ENCODE results near the gene TOX4.
"Not testable (repeated sequence)": the region's sequence is repeated elsewhere in the genome, so short reads cannot be mapped to it uniquely, and the experiment has no call there.

TOX4 gene

GRCh38 chr14:21440859-21441258, 36.1 kb upstream of the TOX4 start:
- DNase-seq (ENCODE audit: low read depth): peak; percentile 50

DNA sequence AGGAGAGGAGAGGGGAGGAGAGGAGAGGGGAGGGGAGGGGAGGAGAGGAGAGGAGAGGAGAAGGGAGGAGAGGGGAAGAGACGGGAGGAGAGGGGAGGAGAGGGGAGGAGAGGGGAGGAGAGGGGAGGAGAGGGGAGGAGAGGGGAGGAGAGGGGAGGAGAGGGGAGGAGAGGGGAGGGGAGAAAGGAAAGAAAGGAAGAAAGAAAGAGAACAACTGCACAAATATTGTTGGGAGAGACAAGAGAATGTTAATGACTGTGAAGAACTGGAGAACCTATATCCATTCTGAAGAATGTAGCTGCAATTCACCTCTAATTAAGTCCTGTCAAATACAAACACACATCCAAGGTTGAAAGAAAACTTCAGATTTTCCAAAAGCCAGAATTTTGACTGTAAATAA, 34.3 kb upstream of the TOX4 start:
- not testable (repeated sequence) for DNase-seq (ENCODE audit: low read depth); H3K4me3 ChIP-seq (ENCODE audit: low read depth, low read length)

More at GRCh38 chr14:21440859-21441258, 36.1 kb upstream of the TOX4 start:
- H3K4me3 ChIP-seq (ENCODE audit: low read depth, low read length): no peak overlapping the region
- TF ChIP-seq MYC (IDR thresholded peaks at IDR 0.05; ENCODE audit: low read depth, low read length) (no peak), CTCF (IDR thresholded peaks at IDR 0.05; ENCODE audit: low read depth, low read length) (no peak), POLR2A (IDR thresholded peaks at IDR 0.05; ENCODE audit: extremely low read depth, insufficient read length) (no peak)
- TF ChIP-seq, protein P1, sequence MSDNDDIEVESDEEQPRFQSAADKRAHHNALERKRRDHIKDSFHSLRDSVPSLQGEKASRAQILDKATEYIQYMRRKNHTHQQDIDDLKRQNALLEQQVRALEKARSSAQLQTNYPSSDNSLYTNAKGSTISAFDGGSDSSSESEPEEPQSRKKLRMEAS (IDR thresholded peaks at IDR 0.05; ENCODE audit: low read depth, low read length): no peak

DNA sequence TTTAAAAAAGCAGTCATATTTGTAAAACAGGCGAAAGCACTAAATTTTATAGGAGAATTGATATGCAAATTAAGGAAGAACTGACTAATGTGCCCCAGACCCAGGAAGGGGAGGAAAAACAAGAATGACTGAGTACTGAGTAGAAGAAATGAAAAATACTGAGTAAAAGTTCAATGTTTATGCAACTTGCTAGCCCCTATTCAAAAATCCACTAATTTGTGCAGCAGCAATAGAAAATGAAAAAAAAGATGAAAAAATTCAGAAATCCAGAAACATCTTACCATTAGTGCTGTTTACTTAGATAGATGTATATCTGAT, 27.1 kb upstream of the TOX4 start:
- DNase-seq (ENCODE audit: low read depth): no peak
- TF ChIP-seq, protein P1 (IDR thresholded peaks at IDR 0.05; ENCODE audit: low read depth, low read length): no peak
- no peak for TF ChIP-seq POLR2A (IDR thresholded peaks at IDR 0.05; ENCODE audit: extremely low read depth, insufficient read length)
- no peak for TF ChIP-seq MYC (IDR thresholded peaks at IDR 0.05; ENCODE audit: low read depth, low read length)
- no peak for TF ChIP-seq CTCF (IDR thresholded peaks at IDR 0.05; ENCODE audit: low read depth, low read length)
- H3K4me3 ChIP-seq (ENCODE audit: low read depth, low read length): no peak overlapping the region

DNA sequence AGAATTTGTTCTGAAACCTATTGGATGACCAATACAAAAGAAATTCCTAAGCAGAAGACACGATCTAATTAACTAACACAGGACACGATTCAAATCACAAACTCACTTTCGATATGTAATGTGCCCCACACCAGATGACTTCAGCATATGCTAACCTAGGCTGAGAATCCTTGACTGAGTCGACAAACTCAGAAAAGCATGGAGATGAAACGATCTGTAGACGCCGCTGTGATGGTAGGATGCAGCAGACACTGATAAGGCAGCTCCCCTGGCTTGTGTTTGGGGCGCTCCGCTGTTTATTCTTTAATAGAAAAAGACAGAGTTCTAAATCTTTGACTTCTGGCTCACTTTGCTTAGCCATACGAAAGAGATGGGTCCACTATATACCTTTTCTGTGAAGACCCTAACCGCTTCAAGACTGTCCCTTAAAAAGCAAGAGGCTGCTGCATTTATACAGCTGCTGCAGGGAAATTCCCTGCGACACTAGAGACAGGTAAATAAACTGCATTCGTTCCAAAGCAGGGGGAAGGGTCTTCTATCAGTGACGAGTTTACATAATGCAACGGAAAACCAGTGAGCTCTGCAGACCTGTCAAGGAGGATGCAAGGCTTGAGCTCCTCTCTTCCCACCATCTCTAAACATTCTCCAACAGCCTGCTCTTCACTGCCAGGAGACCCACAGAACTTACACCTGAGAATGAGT, 22.0 kb upstream of the TOX4 start:
- H3K4me3 ChIP-seq (ENCODE audit: low read depth, low read length): peak overlapping the region; percentile 96
- TF ChIP-seq POLR2A (IDR thresholded peaks at IDR 0.05; ENCODE audit: extremely low read depth, insufficient read length) (no peak), CTCF (IDR thresholded peaks at IDR 0.05; ENCODE audit: low read depth, low read length) (no peak), MYC (IDR thresholded peaks at IDR 0.05; ENCODE audit: low read depth, low read length) (no peak)
- TF ChIP-seq, protein P1 (IDR thresholded peaks at IDR 0.05; ENCODE audit: low read depth, low read length): no peak
- peak; percentile 8 for DNase-seq (ENCODE audit: low read depth)

DNA sequence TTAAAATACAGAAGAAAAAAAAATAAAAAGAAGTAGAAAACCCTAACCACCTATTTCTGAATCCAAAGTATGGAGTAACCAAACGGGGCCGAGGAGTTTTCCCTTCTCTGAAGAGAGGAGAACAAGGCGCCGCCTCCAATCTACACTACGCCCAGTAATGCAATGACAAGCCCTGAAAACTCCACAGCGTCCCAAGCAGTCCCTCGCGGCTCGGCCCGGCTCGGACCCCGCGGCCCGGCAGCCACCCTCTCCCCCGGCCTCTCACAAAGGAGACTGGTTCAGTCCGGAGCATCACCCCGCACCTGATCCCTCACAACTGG, 21.4 kb upstream of the TOX4 start:
- no peak for DNase-seq (ENCODE audit: low read depth)
- TF ChIP-seq CTCF (IDR thresholded peaks at IDR 0.05; ENCODE audit: low read depth, low read length): no peak
- H3K4me3 ChIP-seq (ENCODE audit: low read depth, low read length): peak overlapping the region; percentile 96

DNA sequence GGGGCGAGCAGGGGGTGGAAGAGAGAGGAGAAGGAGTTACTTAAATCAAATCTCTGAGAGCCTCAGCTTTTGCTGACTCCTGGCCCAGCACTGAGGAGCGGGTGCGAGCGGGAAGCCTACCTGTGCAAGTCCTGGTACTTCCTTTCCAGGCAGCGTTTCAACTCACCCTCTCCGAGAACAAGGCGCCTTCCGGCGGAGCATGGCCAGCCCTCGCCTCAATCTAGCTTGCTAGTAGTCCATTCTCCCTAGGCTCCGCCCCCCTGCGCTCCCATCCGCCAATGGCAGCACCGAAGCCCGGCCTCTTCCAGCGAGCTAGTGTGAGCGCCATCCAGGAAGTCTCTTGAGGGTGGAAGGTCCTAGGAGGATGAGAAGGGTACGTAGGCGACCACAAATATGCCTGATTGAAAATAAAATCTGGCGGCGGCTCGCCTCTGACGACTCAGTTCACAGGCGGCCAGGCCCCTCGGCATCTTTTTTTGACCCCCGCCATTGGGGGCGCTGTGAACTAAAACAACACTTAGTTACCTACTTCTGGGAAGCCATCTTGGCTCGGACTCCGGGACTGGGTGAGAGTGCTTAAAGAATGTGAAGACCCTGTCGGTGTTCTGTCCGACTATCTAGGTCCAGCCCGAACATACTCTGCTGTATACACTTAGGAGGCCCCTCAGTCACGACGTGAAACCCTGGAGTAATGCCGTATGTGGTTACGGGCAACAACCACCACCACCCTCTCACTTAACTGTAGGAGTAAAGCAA, 20.9 kb upstream of the TOX4 start, which contains the start of gene CHD8:
CHD8 (minus strand) TSS at position 212 of the 756 bp plus-strand sequence. CDS start 24,480 bp downstream, outside the sequence.
- TF ChIP-seq, protein P1 (IDR thresholded peaks at IDR 0.05; ENCODE audit: low read depth, low read length): peak; percentile 30; the same call in 1 of the 2 replicates
- TF ChIP-seq POLR2A (IDR thresholded peaks at IDR 0.05; ENCODE audit: extremely low read depth, insufficient read length): peak; percentile 58
- TF ChIP-seq MYC (IDR thresholded peaks at IDR 0.05; ENCODE audit: low read depth, low read length): peak; percentile 69
- TF ChIP-seq CTCF (IDR thresholded peaks at IDR 0.05; ENCODE audit: low read depth, low read length): peak; percentile 49
- H3K4me3 ChIP-seq (ENCODE audit: low read depth, low read length): peak within 1 kb of the TSS; percentile 96
- peak; percentile 100 for DNase-seq (ENCODE audit: low read depth)

Data from NB4 (cell line).